HepG2 (cell line): Measurements from ENCODE around the gene RAB9A. TPM values are rescaled to one million over a fixed set of nuclear protein-coding genes. Genes with fewer than 3 reads are reported as not detected.

Experiments used
- BRCA1 ChIP-seq: sonication (generic); formaldehyde crosslinking; IDR thresholded peaks from 2 replicates; pipeline ENCODE4 v1.4.0; 2020; ENCODE audit warnings: missing genetic modification reagents
- HNRNPLL ChIP-seq: fragments of 200-400 bp; formaldehyde crosslinking; IDR thresholded peaks from 2 replicates; pipeline ENCODE4 v1.6.1; 2017; ENCODE audit warnings: mild to moderate bottlenecking, low read depth, low read length; ENCODE audit not compliant: poor library complexity, severe bottlenecking
- NR2F2 ChIP-seq: IDR thresholded peaks from 2 replicates; pipeline ENCODE4 v1.6.1; 2012; ENCODE audit warnings: low read depth, inconsistent platforms, borderline replicate concordance
- PAF1 ChIP-seq: IDR thresholded peaks from 2 replicates; pipeline ENCODE4 v1.6.1; 2016; ENCODE audit warnings: missing genetic modification reagents, missing compliant biosample characterization
- SIN3B ChIP-seq: fragments of 150-350 bp; IDR thresholded peaks from 2 replicates; pipeline ENCODE4 v1.6.1; 2014; ENCODE audit warnings: low read length
- ZFX ChIP-seq: sonication (generic); formaldehyde crosslinking; IDR thresholded peaks from 2 replicates; pipeline ENCODE4 v1.4.0; 2020; ENCODE audit warnings: mild to moderate bottlenecking, low read depth, missing genetic modification reagents, moderate library complexity
- ZNF282 ChIP-seq: fragments of 450-650 bp; IDR thresholded peaks from 2 replicates; pipeline ENCODE4 v1.6.1; 2018; ENCODE audit not compliant: partially characterized antibody
- ZNF580 ChIP-seq: IDR thresholded peaks from 2 replicates; pipeline ENCODE4 v1.6.1; 2016; ENCODE audit warnings: low read depth, borderline replicate concordance
- ZNF841 ChIP-seq: sonication (generic); formaldehyde crosslinking; IDR thresholded peaks from 2 replicates; pipeline ENCODE4 v1.8.1; 2023; ENCODE audit warnings: missing genetic modification reagents, borderline replicate concordance
- polyA plus RNA-seq, 8 experiments: library from polyadenylated mRNA; depleted of rRNA in 3 of 8; stranded (reverse) in 7 of 8; unstranded in 1 of 8; fragments of >200 nt; fragmentation: Illumina TruSeq in 4 of 8; extraction: Trizol in 4 of 8; gene quantifications; 2 replicates each; pipeline versions ENCODE4 v1.2.1 to v1.2.3, GENCODE V29; 2011 to 2016; ENCODE audit warnings: low read depth in 4 of 8, missing spikeins in 1 of 8, mixed read lengths in 1 of 8; ENCODE audit not compliant: insufficient read depth in 1 of 8
- total RNA-seq, 5 experiments: library from RNA; depleted of rRNA; stranded (reverse); fragments of >200 nt; fragmentation: Illumina TruSeq; extraction: Trizol; gene quantifications; 2 replicates each; pipeline ENCODE4 v1.2.3, GENCODE V29; 2016; ENCODE audit warnings: low read depth in 1 of 5
- TF ChIP-seq, protein P1 (sequence below): IDR thresholded peaks from 2 replicates; pipeline ENCODE4 v1.4.0; 2020; ENCODE audit warnings: mild to moderate bottlenecking, missing genetic modification reagents
- TF ChIP-seq, protein P2 (sequence below): sonication (generic); formaldehyde crosslinking; IDR thresholded peaks from 2 replicates; pipeline ENCODE4 v1.5.0; 2020; ENCODE audit warnings: mild to moderate bottlenecking, missing genetic modification reagents, borderline replicate concordance
- TF ChIP-seq, protein P3 (sequence below), 2 experiments: IDR thresholded peaks; 2 replicates each; pipeline ENCODE4 v1.6.1; 2011 to 2012; ENCODE audit warnings: low read length in 2 of 2, borderline replicate concordance in 1 of 2, low read depth in 1 of 2, mild to moderate bottlenecking in 1 of 2, moderate library complexity in 1 of 2
- TF ChIP-seq, protein P4 (sequence below): sonication (generic); formaldehyde crosslinking; IDR thresholded peaks from 2 replicates; pipeline ENCODE4 v1.5.1; 2020; ENCODE audit warnings: missing genetic modification reagents, mild to moderate bottlenecking, borderline replicate concordance
- TF ChIP-seq, protein P5 (sequence below): sonication (generic); formaldehyde crosslinking; IDR thresholded peaks from 2 replicates; pipeline ENCODE4 v1.4.0; 2020; ENCODE audit warnings: mild to moderate bottlenecking, low read depth, missing genetic modification reagents

Gene RAB9A
- total and polyA plus RNA-seq, 2 of the 13 experiments (the other 11 are each of a cell fraction or from before 2014, with no cell fraction given), result 10.5 to 23.1 TPM

DNA sequence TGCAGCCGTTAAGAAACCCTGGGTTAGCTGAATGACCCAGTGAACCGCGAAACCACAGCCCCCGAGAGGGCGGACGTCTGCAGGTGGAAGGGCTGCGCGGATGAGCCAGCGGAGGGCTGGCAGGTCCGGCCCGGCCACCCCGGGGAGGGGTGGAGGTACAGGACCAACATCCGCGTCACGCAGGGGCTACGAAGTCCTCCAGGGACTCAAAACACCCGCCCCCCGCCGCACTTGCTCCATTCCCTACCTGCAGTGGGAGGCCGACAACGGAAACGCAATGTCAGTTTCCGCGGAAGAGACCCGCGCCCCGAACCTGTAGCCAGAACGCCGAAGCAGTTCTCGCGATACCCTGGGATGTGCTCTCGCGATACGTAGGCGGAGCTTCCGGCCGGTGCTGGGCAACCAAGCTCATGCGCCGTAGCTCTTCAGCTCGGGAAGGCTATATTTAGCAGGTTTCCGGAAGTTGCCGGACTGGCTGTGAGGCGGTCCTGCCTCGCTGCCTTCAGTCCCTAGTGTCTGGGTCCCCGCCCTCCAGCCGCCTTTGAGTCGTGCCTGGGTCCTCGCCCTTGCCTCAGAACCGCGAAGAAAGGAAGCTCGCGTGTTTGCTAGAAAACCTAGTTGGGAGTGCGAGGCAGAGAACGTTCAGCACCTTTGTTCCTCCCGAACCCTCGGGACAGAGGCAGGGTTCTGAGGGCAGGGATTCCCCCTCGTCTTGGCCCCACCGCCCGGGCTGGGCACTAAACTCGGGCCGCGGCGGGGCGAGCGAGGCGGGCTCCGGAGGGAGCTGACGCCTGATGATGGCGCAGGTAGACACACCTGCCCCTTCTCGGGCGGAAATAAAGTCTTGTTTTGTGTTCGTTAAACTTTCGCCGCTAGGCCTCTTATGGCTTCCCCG is 45.6 kb downstream of the RAB9A start, which contains the start of the genes OFD1 and TRAPPC2 (continued):
- TF ChIP-seq, protein P1, sequence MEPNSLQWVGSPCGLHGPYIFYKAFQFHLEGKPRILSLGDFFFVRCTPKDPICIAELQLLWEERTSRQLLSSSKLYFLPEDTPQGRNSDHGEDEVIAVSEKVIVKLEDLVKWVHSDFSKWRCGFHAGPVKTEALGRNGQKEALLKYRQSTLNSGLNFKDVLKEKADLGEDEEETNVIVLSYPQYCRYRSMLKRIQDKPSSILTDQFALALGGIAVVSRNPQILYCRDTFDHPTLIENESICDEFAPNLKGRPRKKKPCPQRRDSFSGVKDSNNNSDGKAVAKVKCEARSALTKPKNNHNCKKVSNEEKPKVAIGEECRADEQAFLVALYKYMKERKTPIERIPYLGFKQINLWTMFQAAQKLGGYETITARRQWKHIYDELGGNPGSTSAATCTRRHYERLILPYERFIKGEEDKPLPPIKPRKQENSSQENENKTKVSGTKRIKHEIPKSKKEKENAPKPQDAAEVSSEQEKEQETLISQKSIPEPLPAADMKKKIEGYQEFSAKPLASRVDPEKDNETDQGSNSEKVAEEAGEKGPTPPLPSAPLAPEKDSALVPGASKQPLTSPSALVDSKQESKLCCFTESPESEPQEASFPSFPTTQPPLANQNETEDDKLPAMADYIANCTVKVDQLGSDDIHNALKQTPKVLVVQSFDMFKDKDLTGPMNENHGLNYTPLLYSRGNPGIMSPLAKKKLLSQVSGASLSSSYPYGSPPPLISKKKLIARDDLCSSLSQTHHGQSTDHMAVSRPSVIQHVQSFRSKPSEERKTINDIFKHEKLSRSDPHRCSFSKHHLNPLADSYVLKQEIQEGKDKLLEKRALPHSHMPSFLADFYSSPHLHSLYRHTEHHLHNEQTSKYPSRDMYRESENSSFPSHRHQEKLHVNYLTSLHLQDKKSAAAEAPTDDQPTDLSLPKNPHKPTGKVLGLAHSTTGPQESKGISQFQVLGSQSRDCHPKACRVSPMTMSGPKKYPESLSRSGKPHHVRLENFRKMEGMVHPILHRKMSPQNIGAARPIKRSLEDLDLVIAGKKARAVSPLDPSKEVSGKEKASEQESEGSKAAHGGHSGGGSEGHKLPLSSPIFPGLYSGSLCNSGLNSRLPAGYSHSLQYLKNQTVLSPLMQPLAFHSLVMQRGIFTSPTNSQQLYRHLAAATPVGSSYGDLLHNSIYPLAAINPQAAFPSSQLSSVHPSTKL (CRISPR knock-in tag), result no peak; the same call in 1 of the 2 replicates
- TF ChIP-seq BRCA1 (CRISPR knock-in tag) (no peak), ZNF841 (CRISPR knock-in tag) (no peak), SIN3B (no peak; the same call in 1 of the 2 replicates), HNRNPLL (peak; percentile 51), ZNF580 (CRISPR knock-in tag) (peak; percentile 43; the same call in 1 of the 2 replicates), NR2F2 (no peak), ZNF282 (no peak), ZFX (CRISPR knock-in tag) (peak; percentile 84), PAF1 (CRISPR knock-in tag) (no peak)
- TF ChIP-seq, protein P2, sequence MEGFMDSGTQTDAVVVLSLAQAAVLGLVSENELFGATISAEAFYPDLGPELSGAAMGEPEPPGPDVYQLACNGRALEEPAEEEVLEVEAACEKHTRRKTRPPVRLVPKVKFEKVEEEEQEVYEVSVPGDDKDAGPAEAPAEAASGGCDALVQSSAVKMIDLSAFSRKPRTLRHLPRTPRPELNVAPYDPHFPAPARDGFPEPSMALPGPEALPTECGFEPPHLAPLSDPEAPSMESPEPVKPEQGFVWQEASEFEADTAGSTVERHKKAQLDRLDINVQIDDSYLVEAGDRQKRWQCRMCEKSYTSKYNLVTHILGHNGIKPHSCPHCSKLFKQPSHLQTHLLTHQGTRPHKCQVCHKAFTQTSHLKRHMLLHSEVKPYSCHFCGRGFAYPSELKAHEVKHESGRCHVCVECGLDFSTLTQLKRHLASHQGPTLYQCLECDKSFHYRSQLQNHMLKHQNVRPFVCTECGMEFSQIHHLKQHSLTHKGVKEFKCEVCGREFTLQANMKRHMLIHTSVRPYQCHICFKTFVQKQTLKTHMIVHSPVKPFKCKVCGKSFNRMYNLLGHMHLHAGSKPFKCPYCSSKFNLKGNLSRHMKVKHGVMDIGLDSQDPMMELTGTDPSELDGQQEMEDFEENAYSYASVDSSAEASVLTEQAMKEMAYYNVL (CRISPR knock-in tag), result peak; percentile 59; the same call in 1 of the 2 replicates
- TF ChIP-seq, protein P3, sequence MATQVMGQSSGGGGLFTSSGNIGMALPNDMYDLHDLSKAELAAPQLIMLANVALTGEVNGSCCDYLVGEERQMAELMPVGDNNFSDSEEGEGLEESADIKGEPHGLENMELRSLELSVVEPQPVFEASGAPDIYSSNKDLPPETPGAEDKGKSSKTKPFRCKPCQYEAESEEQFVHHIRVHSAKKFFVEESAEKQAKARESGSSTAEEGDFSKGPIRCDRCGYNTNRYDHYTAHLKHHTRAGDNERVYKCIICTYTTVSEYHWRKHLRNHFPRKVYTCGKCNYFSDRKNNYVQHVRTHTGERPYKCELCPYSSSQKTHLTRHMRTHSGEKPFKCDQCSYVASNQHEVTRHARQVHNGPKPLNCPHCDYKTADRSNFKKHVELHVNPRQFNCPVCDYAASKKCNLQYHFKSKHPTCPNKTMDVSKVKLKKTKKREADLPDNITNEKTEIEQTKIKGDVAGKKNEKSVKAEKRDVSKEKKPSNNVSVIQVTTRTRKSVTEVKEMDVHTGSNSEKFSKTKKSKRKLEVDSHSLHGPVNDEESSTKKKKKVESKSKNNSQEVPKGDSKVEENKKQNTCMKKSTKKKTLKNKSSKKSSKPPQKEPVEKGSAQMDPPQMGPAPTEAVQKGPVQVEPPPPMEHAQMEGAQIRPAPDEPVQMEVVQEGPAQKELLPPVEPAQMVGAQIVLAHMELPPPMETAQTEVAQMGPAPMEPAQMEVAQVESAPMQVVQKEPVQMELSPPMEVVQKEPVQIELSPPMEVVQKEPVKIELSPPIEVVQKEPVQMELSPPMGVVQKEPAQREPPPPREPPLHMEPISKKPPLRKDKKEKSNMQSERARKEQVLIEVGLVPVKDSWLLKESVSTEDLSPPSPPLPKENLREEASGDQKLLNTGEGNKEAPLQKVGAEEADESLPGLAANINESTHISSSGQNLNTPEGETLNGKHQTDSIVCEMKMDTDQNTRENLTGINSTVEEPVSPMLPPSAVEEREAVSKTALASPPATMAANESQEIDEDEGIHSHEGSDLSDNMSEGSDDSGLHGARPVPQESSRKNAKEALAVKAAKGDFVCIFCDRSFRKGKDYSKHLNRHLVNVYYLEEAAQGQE (IDR thresholded peaks at IDR 0.05; ENCODE audit: borderline replicate concordance in 1 of 2, low read depth in 1 of 2, low read length in 2 of 2), result 0 out of 4 replicates have a peak, but pooled peaks of 1 of the 2 experiments have one; percentile 10
- TF ChIP-seq, protein P4, sequence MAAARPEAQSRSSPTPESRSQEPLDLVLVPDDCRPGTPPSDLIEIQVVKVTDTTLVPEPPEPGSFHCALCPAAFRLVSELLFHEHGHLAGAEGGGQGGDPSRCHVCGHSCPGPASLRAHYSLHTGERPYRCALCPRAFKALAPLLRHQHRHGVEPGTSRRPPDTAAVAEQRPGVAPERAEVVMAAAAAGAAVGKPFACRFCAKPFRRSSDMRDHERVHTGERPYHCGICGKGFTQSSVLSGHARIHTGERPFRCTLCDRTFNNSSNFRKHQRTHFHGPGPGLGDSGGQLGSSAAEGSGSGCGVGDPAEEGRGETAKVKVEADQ (CRISPR knock-in tag), result no peak
- TF ChIP-seq, protein P5, sequence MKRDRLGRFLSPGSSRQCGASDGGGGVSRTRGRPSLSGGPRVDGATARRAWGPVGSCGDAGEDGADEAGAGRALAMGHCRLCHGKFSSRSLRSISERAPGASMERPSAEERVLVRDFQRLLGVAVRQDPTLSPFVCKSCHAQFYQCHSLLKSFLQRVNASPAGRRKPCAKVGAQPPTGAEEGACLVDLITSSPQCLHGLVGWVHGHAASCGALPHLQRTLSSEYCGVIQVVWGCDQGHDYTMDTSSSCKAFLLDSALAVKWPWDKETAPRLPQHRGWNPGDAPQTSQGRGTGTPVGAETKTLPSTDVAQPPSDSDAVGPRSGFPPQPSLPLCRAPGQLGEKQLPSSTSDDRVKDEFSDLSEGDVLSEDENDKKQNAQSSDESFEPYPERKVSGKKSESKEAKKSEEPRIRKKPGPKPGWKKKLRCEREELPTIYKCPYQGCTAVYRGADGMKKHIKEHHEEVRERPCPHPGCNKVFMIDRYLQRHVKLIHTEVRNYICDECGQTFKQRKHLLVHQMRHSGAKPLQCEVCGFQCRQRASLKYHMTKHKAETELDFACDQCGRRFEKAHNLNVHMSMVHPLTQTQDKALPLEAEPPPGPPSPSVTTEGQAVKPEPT (CRISPR knock-in tag), result no peak
